ENCODE measurements around the gene ATP5MC3. TPM values are rescaled to one million over a fixed set of nuclear protein-coding genes. Genes with fewer than 3 reads are reported as not detected.

The ATP5MC3 gene
- total RNA-seq, 4 donors from 2014 or later: 36.5 to 84.5 (median 61.1) TPM

DNA sequence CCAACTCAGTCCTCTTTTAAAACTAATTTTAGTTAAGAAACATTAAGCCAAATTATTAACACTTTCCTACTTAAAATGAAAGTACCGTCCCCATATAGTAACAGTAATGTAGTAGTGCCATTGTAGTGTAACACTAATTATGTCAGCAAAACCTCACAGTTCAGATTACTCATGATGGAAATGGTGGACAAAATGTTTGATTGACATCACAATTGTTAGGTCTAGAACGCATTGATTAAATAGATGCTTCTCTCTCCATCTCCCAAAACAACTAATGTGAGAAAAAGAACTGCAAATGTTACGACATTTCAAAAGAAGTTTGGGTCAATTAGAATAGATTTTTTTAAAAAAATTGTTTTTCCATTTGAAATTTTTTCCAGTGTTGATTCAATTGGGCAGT lies 12.3 kb downstream of the ATP5MC3 start:
- no peaks in the 10 kb centered on the region for H3K27me3 ChIP-seq
- no peaks in the 10 kb centered on the region for H3K9me3 ChIP-seq
- DNase-seq: no peak
- H3K4me1 ChIP-seq: no peaks in the 10 kb centered on the region
- H3K27ac ChIP-seq: peak overlapping the region in 1 of 2 donors; percentile 95
- intact Hi-C loops (cut with DNase I; ENCODE audit: low total_unique reads): no loop called here
- no peaks in the 10 kb centered on the region for H3K36me3 ChIP-seq
- TF ChIP-seq, protein P1, sequence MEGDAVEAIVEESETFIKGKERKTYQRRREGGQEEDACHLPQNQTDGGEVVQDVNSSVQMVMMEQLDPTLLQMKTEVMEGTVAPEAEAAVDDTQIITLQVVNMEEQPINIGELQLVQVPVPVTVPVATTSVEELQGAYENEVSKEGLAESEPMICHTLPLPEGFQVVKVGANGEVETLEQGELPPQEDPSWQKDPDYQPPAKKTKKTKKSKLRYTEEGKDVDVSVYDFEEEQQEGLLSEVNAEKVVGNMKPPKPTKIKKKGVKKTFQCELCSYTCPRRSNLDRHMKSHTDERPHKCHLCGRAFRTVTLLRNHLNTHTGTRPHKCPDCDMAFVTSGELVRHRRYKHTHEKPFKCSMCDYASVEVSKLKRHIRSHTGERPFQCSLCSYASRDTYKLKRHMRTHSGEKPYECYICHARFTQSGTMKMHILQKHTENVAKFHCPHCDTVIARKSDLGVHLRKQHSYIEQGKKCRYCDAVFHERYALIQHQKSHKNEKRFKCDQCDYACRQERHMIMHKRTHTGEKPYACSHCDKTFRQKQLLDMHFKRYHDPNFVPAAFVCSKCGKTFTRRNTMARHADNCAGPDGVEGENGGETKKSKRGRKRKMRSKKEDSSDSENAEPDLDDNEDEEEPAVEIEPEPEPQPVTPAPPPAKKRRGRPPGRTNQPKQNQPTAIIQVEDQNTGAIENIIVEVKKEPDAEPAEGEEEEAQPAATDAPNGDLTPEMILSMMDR (IDR thresholded peaks at IDR 0.05): no peak
- no peak for TF ChIP-seq POLR2A (IDR thresholded peaks at IDR 0.05)
- H3K4me3 ChIP-seq: no peak overlapping the region

DNA sequence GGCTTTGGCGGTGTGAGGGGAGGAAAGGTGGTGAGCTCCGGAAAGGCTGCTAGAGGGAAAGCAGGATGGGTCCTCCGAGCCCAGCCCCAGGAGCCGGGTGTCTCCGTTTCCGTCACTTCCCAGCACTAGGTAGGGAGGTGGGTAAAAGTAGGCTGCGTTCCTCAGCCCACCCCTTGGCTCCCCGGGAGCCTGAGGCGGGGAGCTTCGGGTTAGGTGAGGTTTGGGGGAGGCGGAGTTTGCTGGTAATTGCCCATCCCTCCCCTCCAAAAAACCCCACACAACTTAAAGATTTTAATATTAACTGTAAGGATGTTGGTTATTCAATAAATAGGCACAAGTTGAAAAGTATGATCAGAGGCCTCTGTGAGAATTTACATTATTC lies 13.0 kb downstream of the ATP5MC3 start:
- intact Hi-C loops (cut with DNase I; ENCODE audit: low total_unique reads): no loop called here
- TF ChIP-seq, protein P1 (IDR thresholded peaks at IDR 0.05): no peak
- no peak for TF ChIP-seq POLR2A (IDR thresholded peaks at IDR 0.05)
- no peaks in the 10 kb centered on the region for H3K36me3 ChIP-seq
- DNase-seq: no peak
- no peaks in the 10 kb centered on the region for H3K27me3 ChIP-seq
- peak overlapping the region; percentile 73 to 91 for H3K4me3 ChIP-seq
- no peaks in the 10 kb centered on the region for H3K9me3 ChIP-seq
- H3K4me1 ChIP-seq: no peaks in the 10 kb centered on the region
- peak overlapping the region; percentile 95 to 96 for H3K27ac ChIP-seq

DNA sequence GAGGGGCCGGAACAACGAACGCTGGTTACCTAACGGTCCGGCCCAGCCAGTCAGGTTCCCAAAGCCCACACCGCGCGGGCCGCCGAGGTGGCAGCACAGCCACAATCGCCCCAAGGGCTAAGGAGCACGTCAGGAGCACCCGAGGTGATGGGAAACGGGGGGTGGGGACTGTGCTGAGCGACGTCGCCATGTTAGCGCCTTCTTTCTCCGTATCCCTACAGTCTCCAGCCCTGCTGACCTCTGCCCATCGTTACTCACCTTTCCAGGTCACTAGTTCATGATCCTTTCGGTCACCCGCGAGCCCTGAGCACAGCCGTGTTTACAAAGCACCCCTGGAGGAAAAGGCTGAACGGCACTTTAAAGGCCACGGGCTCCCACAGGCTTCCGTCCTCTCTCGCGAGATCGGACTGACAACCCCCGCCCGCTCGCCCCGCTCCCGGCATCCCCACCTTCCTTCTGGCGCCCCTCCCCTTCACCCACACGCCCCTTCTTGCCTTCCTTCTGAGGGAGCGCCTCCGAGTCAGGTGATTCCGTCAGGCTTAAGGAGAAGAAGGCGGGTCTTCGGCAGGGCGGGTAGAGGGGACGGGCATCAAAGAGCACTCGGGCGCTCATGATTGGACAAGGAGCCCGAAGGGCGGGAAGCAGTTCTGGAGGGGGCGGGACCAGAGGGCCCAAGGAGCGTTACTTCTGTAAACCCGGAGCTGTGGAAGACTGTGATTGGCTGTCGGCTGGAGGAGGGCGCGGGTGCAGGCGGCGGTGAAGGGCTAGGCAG lies 13.5 kb downstream of the ATP5MC3 start, which contains the start of gene ATF2:
ATF2 (minus strand) TSS at position 412 of the 772 bp plus-strand sequence. CDS start 31,760 bp downstream, outside the sequence.
- Histone ChIP-seq H3K27ac (peak within 1 kb of the TSS; percentile 95 to 96), H3K9me3 (no peaks in the 10 kb centered on the region), H3K4me1 (no peaks in the 10 kb centered on the region), H3K27me3 (no peaks in the 10 kb centered on the region), H3K4me3 (peak within 1 kb of the TSS; percentile 73 to 91), H3K36me3 (no peaks in the 10 kb centered on the region)
- intact Hi-C loops (cut with DNase I; ENCODE audit: low total_unique reads): no loop called here
- TF ChIP-seq, protein P1 (IDR thresholded peaks at IDR 0.05): peak in 1 of 4 experiments; percentile 8
- peak; percentile 64 to 94 for TF ChIP-seq POLR2A (IDR thresholded peaks at IDR 0.05)
- DNase-seq: peak; percentile 98 to 99

DNA sequence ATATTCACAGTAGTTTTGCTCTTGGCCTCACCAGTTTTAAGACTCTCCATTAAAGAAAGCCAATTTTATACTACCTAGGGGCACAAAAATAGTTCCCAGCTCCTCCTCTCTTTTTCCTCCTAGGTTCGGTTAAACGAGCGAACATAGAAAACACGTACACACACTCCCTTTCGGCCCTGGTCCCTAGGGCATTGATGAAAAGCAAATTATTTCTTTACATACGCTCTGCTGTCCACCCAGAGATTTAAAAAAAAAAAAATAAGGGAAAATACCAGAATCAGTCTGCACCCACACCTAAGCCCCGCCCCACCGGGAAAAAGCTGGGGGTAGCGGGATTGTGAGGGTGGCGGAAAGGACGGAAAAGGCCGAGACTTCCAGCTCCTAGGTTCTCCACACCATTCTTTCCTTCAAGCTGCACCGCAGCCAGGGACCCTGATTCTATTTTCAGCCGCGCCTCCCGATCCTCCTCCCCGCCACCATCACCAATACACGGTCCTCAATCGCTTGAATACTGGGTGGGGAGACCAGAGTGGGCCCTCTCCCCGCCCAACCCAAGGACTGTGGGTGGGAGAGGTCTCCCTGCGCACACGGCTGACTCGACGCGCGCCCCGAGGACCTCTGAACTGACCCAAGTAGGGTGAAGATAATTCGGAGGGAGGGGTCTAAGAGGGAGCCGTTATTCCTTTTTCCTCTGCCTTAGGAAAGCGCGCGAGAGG lies 14.3 kb downstream of the ATP5MC3 start:
- DNase-seq: peak; percentile 28 to 42

More for the DNA sequence above, 14.3 kb downstream of the ATP5MC3 start:
- Histone ChIP-seq H3K9me3 (no peaks in the 10 kb centered on the region), H3K4me3 (peak overlapping the region; percentile 73 to 91), H3K27ac (peak overlapping the region; percentile 95 to 96), H3K36me3 (no peaks in the 10 kb centered on the region), H3K27me3 (no peaks in the 10 kb centered on the region), H3K4me1 (no peaks in the 10 kb centered on the region)
- intact Hi-C loops (cut with DNase I; ENCODE audit: low total_unique reads): no loop called here
- TF ChIP-seq, protein P1 (IDR thresholded peaks at IDR 0.05): no peak
- no peak for TF ChIP-seq POLR2A (IDR thresholded peaks at IDR 0.05)

All from uterus (tissue), 4 donors.